ENCODE data around the gene KLHL29.
A peak's percentile ranks its signal among the peaks of the same experiment; 100 is the strongest.

KLHL29 gene

GRCh38 chr2:23698721-23699579, 314.0 kb downstream of the KLHL29 start:
- TF ChIP-seq CTCF (IDR thresholded peaks at IDR 0.05; ENCODE audit: low read depth, low read length, missing control alignments): no peak
- DNase-seq (ENCODE audit: low read depth): peak; percentile 20
- in situ Hi-C loops (cut with HindIII; ENCODE audit: low sequenced_read_pairs): loop anchor here (5.0 kb wide), 1 partner anchor 53 kb away; no protein-coding TSS in a partner anchor

GRCh38 chr2:23699580-23699925, 314.6 kb downstream of the KLHL29 start:
- in situ Hi-C loops (cut with HindIII; ENCODE audit: low sequenced_read_pairs): loop anchor here (5.0 kb wide), 1 partner anchor 53 kb away; no protein-coding TSS in a partner anchor
- H3K4me3 ChIP-seq (ENCODE audit: low read depth, low read length): no peak overlapping the region
- no peak for TF ChIP-seq CTCF (IDR thresholded peaks at IDR 0.05; ENCODE audit: low read depth, low read length, missing control alignments)
- DNase-seq (ENCODE audit: low read depth): no peak

More at GRCh38 chr2:23698721-23699579, 314.0 kb downstream of the KLHL29 start:
- H3K4me3 ChIP-seq (ENCODE audit: low read depth, low read length): no peak overlapping the region

- no peak for TF ChIP-seq CTCF (IDR thresholded peaks at IDR 0.05; ENCODE audit: low read depth, low read length, missing control alignments)
- no peak overlapping the region for H3K4me3 ChIP-seq (ENCODE audit: low read depth, low read length)
- DNase-seq (ENCODE audit: low read depth): no peak
- in situ Hi-C loops (cut with HindIII; ENCODE audit: low sequenced_read_pairs): no loop called here
Measured at GRCh38 chr2:23700627-23701026, 315.6 kb downstream of the KLHL29 start.

- no peak for DNase-seq (ENCODE audit: low read depth)
- no peak overlapping the region for H3K4me3 ChIP-seq (ENCODE audit: low read depth, low read length)
- in situ Hi-C loops (cut with HindIII; ENCODE audit: low sequenced_read_pairs): no loop called here
- no peak for TF ChIP-seq CTCF (IDR thresholded peaks at IDR 0.05; ENCODE audit: low read depth, low read length, missing control alignments)
Measured at GRCh38 chr2:23703037-23703582, 318.1 kb downstream of the KLHL29 start.

- in situ Hi-C loops (cut with HindIII; ENCODE audit: low sequenced_read_pairs): no loop called here
- peak; percentile 22 for DNase-seq (ENCODE audit: low read depth)
- TF ChIP-seq CTCF (IDR thresholded peaks at IDR 0.05; ENCODE audit: low read depth, low read length, missing control alignments): no peak
- H3K4me3 ChIP-seq (ENCODE audit: low read depth, low read length): no peak overlapping the region
Measured at GRCh38 chr2:23703583-23704385, 318.8 kb downstream of the KLHL29 start.
